Upper lobe of left lung (tissue), 4 donors: ENCODE data around the gene TMEM161A.

Experiments used
- POLR2A ChIP-seq, 4 donors: fragments of 450-650 bp; IDR thresholded peaks; one replicate each; pipeline ENCODE4 v1.5.1; 2016 to 2017; ENCODE audit warnings: antibody characterized with exemption in 4 of 4, mild to moderate bottlenecking in 2 of 4
- POLR2AphosphoS5 ChIP-seq, 2 donors: sonication (generic); formaldehyde crosslinking; IDR thresholded peaks; one replicate each; pipeline ENCODE4 v1.5.1; 2017; ENCODE audit warnings: antibody characterized with exemption in 2 of 2
- TF ChIP-seq, protein P1 (sequence below), 6 experiments: fragments of 450-650 bp in 4 of 6; fragments of 200-600 bp in 2 of 6; sonication (generic) in 2 of 6; IDR thresholded peaks; one replicate each; pipeline ENCODE4 v1.5.1; 2016 to 2019; ENCODE audit warnings: antibody characterized with exemption in 6 of 6

DNA sequence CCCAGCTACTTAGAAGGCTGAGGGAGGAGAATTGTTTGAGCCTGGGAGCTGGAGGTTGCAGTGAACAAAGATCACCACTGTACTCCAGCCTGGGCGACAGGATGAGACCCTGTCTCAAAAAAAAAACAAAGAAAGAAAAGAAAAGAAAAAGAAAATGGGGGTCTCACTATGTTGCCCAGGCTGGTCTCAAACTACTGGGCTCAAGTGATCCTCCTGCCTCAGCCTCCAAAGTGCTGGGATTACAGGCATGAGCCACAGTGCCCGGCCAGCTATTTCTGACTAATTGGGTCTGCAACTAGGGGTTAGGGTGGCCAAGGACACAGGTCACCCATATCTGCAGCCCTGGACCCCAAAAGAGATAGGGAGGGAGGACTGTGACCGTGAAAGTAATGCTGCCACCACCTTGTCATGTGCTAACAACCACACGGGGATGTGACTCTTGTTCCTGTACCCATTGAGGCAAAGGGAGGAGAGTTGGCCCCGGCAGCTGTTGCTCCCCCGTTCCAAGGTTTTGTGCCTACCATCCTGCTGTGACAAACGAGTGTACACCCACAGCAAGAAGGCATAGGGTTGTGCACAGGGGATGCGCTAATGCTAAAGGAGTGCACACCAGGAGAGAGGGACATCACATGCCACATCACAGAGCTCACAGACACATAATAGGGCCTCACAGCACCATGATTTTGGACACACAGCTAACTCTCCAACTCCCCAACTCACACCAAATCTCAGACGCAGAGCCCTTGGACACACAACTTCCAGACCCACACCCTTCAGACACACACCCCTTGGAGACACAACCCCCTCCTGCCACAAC lies 31.2 kb upstream of the TMEM161A start:
- TF ChIP-seq, protein P1, sequence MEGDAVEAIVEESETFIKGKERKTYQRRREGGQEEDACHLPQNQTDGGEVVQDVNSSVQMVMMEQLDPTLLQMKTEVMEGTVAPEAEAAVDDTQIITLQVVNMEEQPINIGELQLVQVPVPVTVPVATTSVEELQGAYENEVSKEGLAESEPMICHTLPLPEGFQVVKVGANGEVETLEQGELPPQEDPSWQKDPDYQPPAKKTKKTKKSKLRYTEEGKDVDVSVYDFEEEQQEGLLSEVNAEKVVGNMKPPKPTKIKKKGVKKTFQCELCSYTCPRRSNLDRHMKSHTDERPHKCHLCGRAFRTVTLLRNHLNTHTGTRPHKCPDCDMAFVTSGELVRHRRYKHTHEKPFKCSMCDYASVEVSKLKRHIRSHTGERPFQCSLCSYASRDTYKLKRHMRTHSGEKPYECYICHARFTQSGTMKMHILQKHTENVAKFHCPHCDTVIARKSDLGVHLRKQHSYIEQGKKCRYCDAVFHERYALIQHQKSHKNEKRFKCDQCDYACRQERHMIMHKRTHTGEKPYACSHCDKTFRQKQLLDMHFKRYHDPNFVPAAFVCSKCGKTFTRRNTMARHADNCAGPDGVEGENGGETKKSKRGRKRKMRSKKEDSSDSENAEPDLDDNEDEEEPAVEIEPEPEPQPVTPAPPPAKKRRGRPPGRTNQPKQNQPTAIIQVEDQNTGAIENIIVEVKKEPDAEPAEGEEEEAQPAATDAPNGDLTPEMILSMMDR (IDR thresholded peaks at IDR 0.05) = no peak
- TF ChIP-seq POLR2AphosphoS5 (IDR thresholded peaks at IDR 0.05) (no peak), POLR2A (IDR thresholded peaks at IDR 0.05) (no peak)
